PC-3 (cell line): Measurements from ENCODE around the gene UTF1. TPM values are rescaled to one million over a fixed set of nuclear protein-coding genes. Genes with fewer than 3 reads are reported as not detected.

Experiments used
- ATAC-seq: fragments of 200-7000 bp; cut with Tn5 transposase; 2 replicates; pipeline ENCODE4 v1.9.1; 2020; ENCODE audit warnings: mild to moderate bottlenecking, moderate library complexity
- BruUV-seq: library from RNA; stranded (reverse); fragments of 400-500 nt; replicated peaks from 2 replicates; lab custom pipeline; 2021; lab: Mats Ljungman, UMichigan
- CTCF ChIA-PET: fragments of 300-600 bp; sonication (Branson Sonifier 250); formaldehyde crosslinking; loops from one replicate; lab custom pipeline; 2022; ENCODE audit warnings: antibody characterized with exemption; lab: Charles Lee
- POLR2A ChIA-PET: fragments of 300-600 bp; sonication (Branson Sonifier 250); formaldehyde crosslinking; loops from one replicate; lab custom pipeline; 2022; ENCODE audit warnings: antibody characterized with exemption; ENCODE audit not compliant: unreplicated experiment; lab: Charles Lee
- DNase-seq: peaks from one replicate; pipeline ENCODE4 v3.0.0-alpha.2; 2015
- H2AFZ ChIP-seq: fragments of 300-600 bp; sonication (generic); 2 replicates; pipeline ENCODE4 v1.6.0; 2016; ENCODE audit warnings: antibody characterized with exemption, low read length
- H3F3A ChIP-seq: fragments of 300-600 bp; sonication (generic); one replicate; pipeline ENCODE4 v1.6.0; 2017; ENCODE audit warnings: antibody characterized with exemption, low read length, control low read depth, mild to moderate bottlenecking; ENCODE audit not compliant: unreplicated experiment
- H3K27ac ChIP-seq: fragments of 300-600 bp; sonication (generic); 2 replicates; pipeline ENCODE4 v1.5.1; 2016; ENCODE audit warnings: mild to moderate bottlenecking, low read length
- H3K27me3 ChIP-seq: fragments of 300-600 bp; sonication (generic); 2 replicates; pipeline ENCODE4 v1.6.1; 2016; ENCODE audit warnings: low read length, mixed read lengths
- H3K36me3 ChIP-seq: fragments of 300-600 bp; sonication (generic); 2 replicates; pipeline ENCODE4 v1.6.1; 2016; ENCODE audit warnings: low read depth, mixed run types, low read length, mixed read lengths
- H3K4me1 ChIP-seq: fragments of 300-600 bp; sonication (generic); 2 replicates; pipeline ENCODE4 v1.5.1; 2016; ENCODE audit warnings: low read length; ENCODE audit not compliant: insufficient read depth
- H3K4me2 ChIP-seq: fragments of 300-600 bp; sonication (generic); 2 replicates; pipeline ENCODE4 v1.6.0; 2016; ENCODE audit warnings: low read length
- H3K4me3 ChIP-seq: fragments of 300-600 bp; sonication (generic); 2 replicates; pipeline ENCODE4 v1.5.1; 2016; ENCODE audit warnings: mild to moderate bottlenecking, low read length, mixed read lengths
- H3K79me2 ChIP-seq: fragments of 300-600 bp; sonication (generic); 2 replicates; pipeline ENCODE4 v1.6.1; 2017; ENCODE audit warnings: low read length, mixed read lengths
- H3K9ac ChIP-seq: fragments of 300-600 bp; sonication (generic); 2 replicates; pipeline ENCODE4 v1.6.0; 2016; ENCODE audit warnings: mild to moderate bottlenecking, low read length
- H3K9me2 ChIP-seq: fragments of 300-600 bp; sonication (generic); replicated peaks from 2 replicates; pipeline ENCODE4 v1.6.1; 2016; ENCODE audit warnings: mixed run types, low read length, mixed read lengths
- H3K9me3 ChIP-seq: fragments of 300-600 bp; sonication (generic); 2 replicates; pipeline ENCODE4 v1.6.1; 2016; ENCODE audit warnings: low read length, mixed read lengths
- H4K20me1 ChIP-seq: fragments of 300-600 bp; sonication (generic); 2 replicates; pipeline ENCODE4 v1.6.1; 2016; ENCODE audit warnings: low read length, mixed read lengths
- CTCF ChIP-seq: fragments of 300-600 bp; sonication (generic); conservative IDR thresholded peaks from 2 replicates; pipeline ENCODE4 v1.5.1; 2017; ENCODE audit warnings: antibody characterized with exemption, low read depth, mild to moderate bottlenecking, low read length
- EZH2 ChIP-seq: fragments of 300-600 bp; sonication (generic); IDR thresholded peaks from one replicate; pipeline ENCODE4 v1.6.1; 2017; ENCODE audit warnings: antibody characterized with exemption, mild to moderate bottlenecking, low read length; ENCODE audit not compliant: unreplicated experiment
- EZH2phosphoT487 ChIP-seq: fragments of 300-600 bp; sonication (generic); IDR thresholded peaks from 2 replicates; pipeline ENCODE4 v1.6.1; 2018; ENCODE audit warnings: mild to moderate bottlenecking, antibody characterized with exemption, low read length, borderline replicate concordance
- intact Hi-C: fragments of 100-400 bp; cut with micrococcal nuclease; formaldehyde crosslinking; loops from 2 replicates; pipeline ENCODE4 v1.9.0; 2023
- total RNA-seq: library from RNA; depleted of rRNA; stranded (reverse); fragments of >200 nt; gene quantifications from 2 replicates; pipeline ENCODE4 v1.2.3, GENCODE V29; 2014

The UTF1 gene
- total RNA-seq, 1 experiment from 2014 or later, result not detected

GRCh38 chr10:133254421-133255120 lies 24.6 kb downstream of the UTF1 start:
- H3F3A ChIP-seq, result no peaks in the 10 kb centered on the region
- no peaks in the 10 kb centered on the region for H3K36me3 ChIP-seq
- BruUV-seq, result no TSS peak
- H3K9ac ChIP-seq, result no peak overlapping the region
- no peak overlapping the region for H3K27ac ChIP-seq
- ATAC-seq (no peak), DNase-seq (no peak)
- H4K20me1 ChIP-seq, result no peaks in the 10 kb centered on the region
- POLR2A ChIA-PET, result no interaction called here
- H3K27me3 ChIP-seq, result no peaks in the 10 kb centered on the region
- TF ChIP-seq EZH2phosphoT487 (no peak), CTCF (no peak), EZH2 (no peak)
- no peaks in the 10 kb centered on the region for H3K9me2 ChIP-seq
- no peak overlapping the region for H3K4me3 ChIP-seq
- H3K4me1 ChIP-seq, result peaks cover 26% of the 10 kb centered on the region
- intact Hi-C loops, result loop anchor here (5.0 kb wide), 1 partner anchor 53 kb away; the partner anchor contains the start of genes TUBGCP2 and ZNF511
- H2AFZ ChIP-seq, result no peak overlapping the region
- CTCF ChIA-PET, result no interaction called here
- H3K79me2 ChIP-seq, result no peaks in the 10 kb centered on the region
- H3K9me3 ChIP-seq, result no peaks in the 10 kb centered on the region
- H3K4me2 ChIP-seq, result no peak overlapping the region

GRCh38 chr10:133255323-133255722 lies 25.3 kb downstream of the UTF1 start:
- no peak for DNase-seq
- H2AFZ ChIP-seq, result no peak overlapping the region
- no peaks in the 10 kb centered on the region for H3K9me2 ChIP-seq
- no TSS peak for BruUV-seq
- no peak overlapping the region for H3K27ac ChIP-seq
- no peak overlapping the region for H3K9ac ChIP-seq
- no peaks in the 10 kb centered on the region for H3F3A ChIP-seq
- ATAC-seq, result no peak
- peaks cover 33% of the 10 kb centered on the region for H3K4me1 ChIP-seq
- intact Hi-C loops, result loop anchor here (5.0 kb wide), 1 partner anchor 52 kb away; the partner anchor contains the start of genes TUBGCP2 and ZNF511
- H3K36me3 ChIP-seq, result no peaks in the 10 kb centered on the region
- no peaks in the 10 kb centered on the region for H3K9me3 ChIP-seq
- H3K4me3 ChIP-seq, result no peak overlapping the region
- no peaks in the 10 kb centered on the region for H4K20me1 ChIP-seq
- no peak overlapping the region for H3K4me2 ChIP-seq
- no peak for TF ChIP-seq CTCF
- H3K27me3 ChIP-seq, result no peaks in the 10 kb centered on the region
- ChIA-PET CTCF (no interaction called here), POLR2A (no interaction called here)
- H3K79me2 ChIP-seq, result no peaks in the 10 kb centered on the region

GRCh38 chr10:133257489-133258065 lies 27.6 kb downstream of the UTF1 start:
- peak; percentile 39 for ATAC-seq
- BruUV-seq, result TSS peak; percentile 55
- no peaks in the 10 kb centered on the region for H3K9me2 ChIP-seq
- DNase-seq, result peak; percentile 70
- ChIA-PET CTCF (interaction anchor here (0.7 kb wide), 1 partner anchor 36 kb away, joined by 4 read pairs; no protein-coding TSS in a partner anchor), POLR2A (no interaction called here)
- H3K4me3 ChIP-seq, result peak overlapping the region; percentile 27; the same call in 1 of the 2 replicates
- no peaks in the 10 kb centered on the region for H3K36me3 ChIP-seq
- H3F3A ChIP-seq, result no peaks in the 10 kb centered on the region
- H3K27me3 ChIP-seq, result no peaks in the 10 kb centered on the region
- H3K4me2 ChIP-seq, result peak overlapping the region; percentile 72
- TF ChIP-seq CTCF (peak; percentile 72), EZH2phosphoT487 (no peak)
- H2AFZ ChIP-seq, result peak overlapping the region; percentile 71
- intact Hi-C loops, result loop anchor here (1.0 to 5.0 kb wide), 2 partner anchors 36 to 50 kb away; partner anchors contain the start of genes TUBGCP2 and ZNF511
- no peaks in the 10 kb centered on the region for H4K20me1 ChIP-seq
- H3K79me2 ChIP-seq, result no peaks in the 10 kb centered on the region
- no peaks in the 10 kb centered on the region for H3K9me3 ChIP-seq
- peak overlapping the region; percentile 97 for H3K27ac ChIP-seq
- peaks cover 51% of the 10 kb centered on the region for H3K4me1 ChIP-seq
- H3K9ac ChIP-seq, result peak overlapping the region; percentile 79
